HG02571 (cell line): ENCODE results near the gene LRRC3.
"Not testable (repeated sequence)": the region's sequence is repeated elsewhere in the genome, so short reads cannot be mapped to it uniquely, and the experiment has no call there.

Experiments used
- ATAC-seq: cut with Tn5 transposase; IDR thresholded peaks from one replicate; pipeline ENCODE4 v1.9.1; 2021; ENCODE audit warnings: mild to moderate bottlenecking, moderate library complexity; ENCODE audit not compliant: unreplicated experiment

Gene LRRC3

DNA sequence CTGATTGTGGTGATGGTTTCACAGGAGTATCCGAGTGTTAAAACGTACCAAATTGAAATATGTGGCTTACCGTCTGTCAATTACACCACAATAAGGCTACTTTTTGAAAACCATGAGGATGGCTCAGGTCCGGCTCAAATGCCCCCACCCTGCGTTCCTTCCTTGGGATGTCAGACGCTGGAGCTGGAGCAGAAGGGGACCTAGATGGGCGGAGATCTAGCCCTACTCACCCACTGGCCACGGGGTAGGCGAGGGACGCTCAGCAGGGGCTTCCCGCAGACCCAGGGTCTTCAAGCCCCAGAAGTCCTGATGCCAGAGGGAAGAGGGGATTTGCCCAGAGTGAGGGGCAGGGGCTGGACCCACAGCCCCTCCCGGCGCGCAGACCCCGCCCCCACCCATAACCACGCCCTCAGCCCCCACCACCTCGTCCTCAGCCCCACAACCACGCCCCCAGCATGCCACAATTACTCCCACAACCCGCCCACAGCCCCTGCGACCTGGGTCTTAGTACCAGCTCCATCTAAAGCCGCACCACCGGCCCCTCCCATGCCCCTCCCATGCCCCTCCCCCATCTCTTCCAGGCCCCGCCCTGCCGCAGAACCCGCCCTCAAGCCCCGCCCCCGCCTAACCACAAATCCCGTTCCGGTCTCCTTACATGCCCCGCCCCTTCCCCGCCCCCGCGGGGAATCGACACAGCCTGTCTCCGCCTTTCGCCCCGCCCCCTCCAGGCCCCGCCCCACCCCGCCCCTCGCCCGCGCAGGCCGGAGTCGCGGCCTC, at the start of gene LRRC3:
Gene LRRC3, plus strand, starts transcription at position 764 of the 777 bp plus-strand sequence. CDS start 1,135 bp downstream, outside the sequence.
- no peak for ATAC-seq

GRCh38 chr21:44405948-44406872, 49.1 kb upstream of the LRRC3 start:
- ATAC-seq = no peak

GRCh38 chr21:44406953-44407352, 48.4 kb upstream of the LRRC3 start:
- no peak for ATAC-seq

DNA sequence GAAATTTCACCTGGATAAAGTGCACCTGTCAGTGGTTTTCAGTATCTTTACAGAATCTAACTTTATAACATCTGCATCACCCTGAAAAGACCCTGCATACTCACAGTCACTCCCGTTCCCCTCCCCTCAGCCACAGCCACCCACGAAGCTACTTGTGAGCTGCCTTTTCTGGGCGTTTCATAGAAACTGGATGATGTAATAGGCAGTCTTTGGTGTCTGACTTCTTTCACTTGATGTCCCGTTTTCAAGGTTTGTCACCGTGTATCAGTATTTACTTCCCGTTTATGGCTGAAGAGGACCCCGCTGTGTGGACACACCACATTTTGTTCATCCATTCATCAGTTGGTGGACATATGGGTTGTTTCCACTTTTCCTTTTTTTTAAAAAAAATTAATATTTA, 47.8 kb upstream of the LRRC3 start:
- no peak for ATAC-seq

GRCh38 chr21:44408226-44408625, 47.1 kb upstream of the LRRC3 start:
- ATAC-seq = no peak

DNA sequence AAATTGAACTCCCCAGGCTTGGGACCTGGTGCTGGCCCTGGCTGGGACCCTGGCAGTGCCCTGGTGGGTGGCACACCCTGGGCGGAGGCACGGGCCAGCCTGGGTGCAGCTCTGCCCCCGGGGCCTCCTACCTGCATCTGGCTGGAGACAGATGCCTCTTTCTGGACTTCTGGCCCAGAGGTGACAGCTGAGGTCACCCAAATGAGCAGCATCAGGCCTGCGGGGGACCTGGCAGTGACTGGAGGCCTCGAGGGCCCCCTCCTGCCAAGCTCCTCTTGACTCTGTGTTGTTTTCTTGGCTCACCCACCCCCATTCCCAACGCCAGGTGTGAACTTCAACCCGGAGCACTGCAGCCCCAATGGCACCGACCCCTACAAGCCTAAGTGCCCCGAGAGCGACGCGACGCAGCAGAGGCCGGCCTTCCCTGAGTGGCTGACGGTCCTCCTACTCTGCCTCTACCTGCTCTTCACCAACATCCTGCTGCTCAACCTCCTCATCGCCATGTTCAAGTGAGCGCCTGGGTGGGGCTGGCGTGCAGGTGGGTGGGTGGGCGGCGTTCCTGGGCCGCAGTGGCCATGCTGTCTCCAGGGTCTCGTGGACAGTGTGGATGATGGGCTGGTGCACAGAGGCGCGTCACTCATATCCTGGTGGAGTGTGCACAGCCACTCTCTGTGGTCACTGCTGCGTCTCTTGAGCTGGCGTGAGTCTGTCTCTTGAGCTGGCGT, 41.6 kb upstream of the LRRC3 start:
- no peak for ATAC-seq

DNA sequence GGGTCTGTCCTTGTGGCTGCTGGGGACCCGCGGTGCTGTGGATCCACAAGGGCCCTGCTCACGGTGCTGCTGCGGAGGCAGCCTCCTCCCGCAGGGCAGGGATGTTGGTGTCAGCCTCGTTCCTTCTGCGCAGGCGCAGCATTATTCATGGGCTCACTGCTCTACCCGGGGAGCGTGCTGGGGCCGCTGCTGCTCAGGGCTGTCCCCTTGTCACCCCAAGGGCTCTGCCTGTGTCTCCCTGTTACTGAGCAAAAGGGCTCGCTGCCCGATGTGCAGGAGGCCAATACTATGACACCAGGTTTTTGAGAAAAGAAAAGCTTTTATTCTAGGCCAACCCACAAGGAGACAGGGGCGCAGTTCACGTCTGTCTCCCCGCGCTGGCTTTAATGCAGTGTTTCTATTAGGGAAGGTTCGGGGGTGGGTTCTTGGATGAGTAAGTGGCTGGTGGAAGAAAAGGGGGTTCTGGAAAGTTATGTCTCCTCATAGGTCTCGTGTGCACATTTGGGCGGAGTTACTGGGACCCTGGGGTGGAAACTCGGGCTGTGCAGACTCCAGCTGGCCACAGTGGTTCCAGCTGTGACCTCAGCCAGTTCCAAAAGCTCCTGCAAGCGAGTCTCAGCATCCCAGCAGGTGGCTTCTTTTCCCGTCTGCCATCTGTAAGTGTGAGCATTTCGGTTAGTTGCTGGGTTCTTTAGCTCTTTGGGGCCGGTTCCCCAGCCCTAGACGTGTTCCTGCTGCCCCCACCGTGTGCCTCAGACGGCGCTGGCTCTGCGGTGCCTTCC, 40.8 kb upstream of the LRRC3 start:
- no peak for ATAC-seq

DNA sequence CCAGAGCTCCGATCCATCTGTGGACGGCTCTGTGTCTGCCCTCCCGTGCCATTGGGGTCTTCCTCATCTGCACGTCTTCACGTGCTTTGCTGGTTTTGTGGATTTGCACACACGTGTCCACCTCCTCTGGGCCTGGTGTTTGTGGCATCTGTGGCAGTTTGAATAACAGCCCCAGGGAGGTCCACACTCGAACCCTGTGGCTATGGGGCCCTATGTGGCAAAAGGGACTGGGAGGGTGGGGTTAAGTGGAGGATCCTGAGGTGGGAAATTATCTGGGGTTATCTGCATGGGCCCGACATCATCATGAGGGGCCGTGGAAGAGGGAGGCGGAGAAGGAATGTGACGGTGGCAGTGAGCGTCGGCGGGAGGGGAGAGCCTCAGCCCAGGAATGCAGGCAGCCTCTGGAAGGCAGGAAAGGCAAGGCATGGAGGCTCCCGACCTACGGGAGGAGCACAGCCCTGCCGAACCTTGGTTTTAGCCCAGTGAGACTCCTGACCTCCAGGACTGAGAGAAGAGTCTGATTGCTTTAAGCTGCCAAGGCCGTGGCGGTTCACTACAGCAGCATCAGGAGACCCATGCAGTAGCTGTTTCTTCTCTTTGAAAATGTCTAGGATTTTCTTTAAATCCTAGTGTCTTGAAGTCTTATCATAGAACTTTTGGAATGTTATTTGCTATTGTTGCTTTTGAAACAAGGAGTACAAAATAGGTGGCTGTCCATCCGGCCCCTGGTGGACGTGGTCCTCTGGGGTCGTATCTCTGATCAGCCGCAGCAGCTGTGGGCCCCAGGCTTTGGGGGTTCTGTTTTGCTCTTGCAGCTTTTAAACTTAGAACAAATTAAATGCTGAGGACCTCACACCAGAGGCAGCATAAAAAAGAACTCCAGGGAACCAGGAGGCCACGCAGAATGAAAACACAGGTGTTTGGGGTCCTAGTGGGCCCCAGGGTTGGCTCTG, 40.0 kb upstream of the LRRC3 start:
- no peak for ATAC-seq

GRCh38 chr21:44416193-44416592, 39.1 kb upstream of the LRRC3 start:
- no peak for ATAC-seq

DNA sequence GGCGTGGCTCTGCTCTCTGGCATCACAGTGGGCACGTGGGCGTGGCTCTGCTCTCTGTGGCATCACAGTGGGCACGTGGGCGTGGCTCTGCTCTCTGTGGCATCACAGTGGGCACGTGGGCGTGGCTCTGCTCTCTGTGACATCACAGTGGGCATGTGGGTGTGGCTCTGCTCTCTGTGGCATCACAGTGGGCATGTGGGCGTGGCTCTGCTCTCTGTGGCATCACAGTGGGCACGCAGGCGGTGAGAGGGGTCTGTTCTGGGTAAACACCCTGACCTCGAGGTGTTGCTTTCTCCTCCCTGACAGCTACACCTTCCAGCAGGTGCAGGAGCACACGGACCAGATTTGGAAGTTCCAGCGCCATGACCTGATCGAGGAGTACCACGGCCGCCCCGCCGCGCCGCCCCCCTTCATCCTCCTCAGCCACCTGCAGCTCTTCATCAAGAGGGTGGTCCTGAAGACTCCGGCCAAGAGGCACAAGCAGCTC, 37.6 kb upstream of the LRRC3 start:
- ATAC-seq = not testable (repeated sequence)

DNA sequence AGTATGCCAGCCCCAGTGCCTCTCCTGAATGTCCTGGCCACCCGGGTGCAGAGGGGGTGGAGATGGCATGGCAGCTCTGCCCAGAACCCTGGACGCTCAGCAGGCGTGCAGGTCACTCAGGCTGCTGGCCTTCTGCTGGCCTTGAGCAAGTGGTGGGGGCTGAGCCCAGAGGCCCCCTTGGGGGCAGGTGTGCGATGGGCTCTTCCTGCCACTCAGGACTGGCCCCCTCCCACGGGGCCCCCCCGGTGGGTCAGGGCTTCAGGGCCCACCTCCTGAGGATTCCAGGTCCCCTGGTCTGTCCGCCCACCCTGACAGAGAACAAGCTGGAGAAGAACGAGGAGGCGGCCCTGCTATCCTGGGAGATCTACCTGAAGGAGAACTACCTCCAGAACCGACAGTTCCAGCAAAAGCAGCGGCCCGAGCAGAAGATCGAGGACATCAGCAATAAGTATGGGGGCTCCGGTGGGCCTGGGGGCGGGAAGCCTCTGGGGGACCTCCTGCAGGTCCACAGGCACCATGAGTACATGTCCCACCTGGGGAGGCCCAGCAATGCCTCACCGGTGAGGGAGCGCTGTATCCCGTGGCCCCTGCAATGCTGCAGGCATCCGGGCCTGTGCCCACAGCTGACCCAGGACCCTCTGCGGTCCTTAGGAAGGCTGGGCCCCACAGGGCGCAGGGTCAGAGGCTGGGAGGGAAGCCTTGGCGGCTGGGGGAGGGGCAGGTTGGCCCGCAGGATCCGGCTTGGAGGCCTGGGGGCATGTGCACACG, 37.0 kb upstream of the LRRC3 start:
- ATAC-seq = no peak

- ATAC-seq = no peak
These were observed 36.5 kb upstream of the LRRC3 start for GRCh38 chr21:44418876-44419230.

- ATAC-seq = no peak
These were observed 35.6 kb upstream of the LRRC3 start for GRCh38 chr21:44419679-44420078.

DNA sequence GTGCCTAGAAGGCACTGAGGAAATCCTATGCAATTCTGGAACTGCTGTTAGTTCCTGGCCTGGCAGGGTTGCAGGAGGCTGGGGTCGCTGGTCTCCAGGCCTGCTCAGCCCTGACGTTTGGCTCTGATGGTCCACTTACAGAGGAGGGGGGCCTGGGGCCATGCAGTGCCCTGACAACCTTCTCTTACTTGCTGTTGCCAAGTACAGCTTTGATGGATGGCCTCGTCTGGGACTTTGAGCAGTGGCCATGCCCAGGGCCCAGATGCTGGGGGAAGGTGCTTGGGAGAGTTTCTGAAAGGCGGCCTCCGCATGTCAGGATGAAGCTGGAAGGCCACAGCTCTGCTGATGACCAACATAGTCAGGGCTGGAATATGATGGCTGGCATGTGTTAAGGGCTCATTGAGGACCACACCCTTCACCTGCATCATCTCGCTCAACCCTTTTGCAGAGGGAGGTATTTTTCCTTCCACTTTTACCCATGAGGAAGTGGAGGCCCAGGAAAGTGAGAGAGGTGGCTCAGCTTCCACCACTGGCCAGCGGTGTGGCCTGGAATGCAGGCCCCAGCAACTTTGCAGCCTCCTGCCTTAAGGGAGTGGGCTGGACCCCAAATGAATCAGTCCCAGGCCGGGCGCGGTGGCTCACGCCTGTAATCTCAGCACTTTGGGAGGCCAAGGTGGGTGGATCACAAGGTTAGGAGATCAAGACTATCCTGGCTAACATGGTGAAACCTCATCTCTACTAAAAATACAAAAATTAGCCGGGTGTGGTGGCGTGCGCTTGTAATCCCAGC, 34.7 kb upstream of the LRRC3 start:
- no peak for ATAC-seq

DNA sequence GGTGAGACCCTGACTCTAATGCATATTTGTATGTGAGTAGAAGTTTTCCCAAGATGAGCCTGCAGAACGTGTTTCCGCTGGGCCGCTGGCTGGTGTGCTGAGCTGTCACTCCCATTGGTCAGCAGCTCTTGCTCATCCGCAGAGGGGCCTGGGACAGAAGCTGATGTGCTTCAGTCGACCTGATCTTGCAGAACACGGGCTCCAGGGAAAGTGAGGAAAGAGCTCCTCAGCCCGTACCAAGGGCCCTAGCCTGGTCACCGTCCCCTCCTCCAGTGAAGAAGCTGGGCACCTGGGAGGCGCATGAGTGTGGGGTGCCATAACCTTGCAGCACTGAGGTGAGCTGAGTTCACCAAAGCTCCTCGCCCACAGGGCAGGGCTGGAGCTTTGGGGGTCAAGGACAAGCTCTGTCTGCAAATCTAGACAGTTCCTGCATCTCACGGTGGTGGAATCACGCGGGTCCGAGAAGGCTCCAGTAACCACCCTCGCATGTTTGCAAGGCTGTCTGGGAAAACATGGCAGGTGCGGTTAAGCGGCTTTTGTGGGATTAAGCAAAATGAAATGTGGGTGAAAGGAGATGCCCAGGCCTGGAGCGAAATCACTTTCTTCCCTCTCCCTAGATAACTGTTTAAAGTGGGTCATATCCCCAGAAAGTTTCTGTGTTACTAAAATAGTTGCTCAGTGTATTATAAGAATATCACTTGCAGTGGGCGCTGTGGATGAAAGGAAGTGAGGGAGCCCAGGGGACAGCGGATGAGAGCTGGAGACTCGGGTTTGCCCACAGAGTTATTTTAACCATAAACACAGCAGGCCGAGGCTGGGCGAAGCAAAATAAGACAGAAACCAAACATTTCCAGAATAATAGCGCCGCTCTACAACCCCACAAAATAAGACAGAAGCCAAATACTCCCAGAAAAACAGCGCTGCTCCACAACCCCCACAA, 33.1 kb upstream of the LRRC3 start:
- ATAC-seq = no peak

- ATAC-seq = no peak
These were observed 31.9 kb upstream of the LRRC3 start for GRCh38 chr21:44423312-44423821.
